ENCODE results near the gene PCAT6. TPM values are rescaled to one million over a fixed set of nuclear protein-coding genes. Genes with fewer than 3 reads are reported as not detected.

The PCAT6 gene
- 0.97 and 4.9 TPM in 2 replicates for total RNA-seq

GRCh38 chr1:202810615-202811295 lies at the start of gene PCAT6:
TSS of gene PCAT6 (plus strand) at chr1:202810954.

DNA sequence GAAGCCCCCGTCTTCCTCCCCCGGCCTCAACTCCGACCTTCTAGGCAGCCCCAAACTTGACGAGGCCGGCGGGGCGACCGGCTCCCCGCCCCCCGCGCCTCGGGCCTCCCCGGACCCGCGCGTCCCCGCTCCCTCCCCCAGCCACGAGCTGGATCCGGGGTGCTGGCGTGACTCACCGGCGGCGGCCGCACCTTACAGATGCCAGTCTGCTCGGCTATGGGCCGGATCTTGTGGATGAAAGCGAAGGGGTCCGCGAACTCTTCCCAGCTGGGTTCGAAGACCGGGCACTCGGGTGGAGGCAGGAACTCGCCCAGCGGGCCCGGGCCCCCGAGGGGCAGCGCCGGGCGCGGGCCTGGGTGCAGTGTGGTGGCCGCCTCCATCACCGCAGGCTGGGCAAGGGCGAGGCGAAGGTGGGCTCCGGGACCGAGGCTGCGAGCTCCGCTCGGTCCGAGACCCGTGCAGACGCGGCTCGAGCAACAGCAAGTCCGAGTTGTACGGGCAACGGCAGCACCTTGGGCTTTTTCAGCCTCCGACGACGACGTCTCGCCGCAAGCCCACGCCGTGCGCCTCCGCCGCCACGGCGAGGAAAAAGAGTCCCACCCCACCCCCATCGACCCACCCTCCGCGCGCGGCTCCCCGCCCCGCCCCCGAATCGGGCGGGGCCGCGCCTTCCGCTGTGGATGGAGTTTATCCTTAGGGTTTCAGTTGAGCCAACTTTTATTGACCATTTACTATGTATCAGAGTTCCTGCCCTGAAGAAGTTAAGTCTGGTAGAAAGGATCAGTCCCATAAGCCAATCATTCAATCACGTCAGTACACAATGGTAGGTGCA lies 2.6 kb upstream of the PCAT6 start, which contains the start of gene KDM5B:
KDM5B (minus strand) TSS at position 496 of the 832 bp plus-strand sequence; CDS start at position 380, 116 bp downstream.

Other genes with a start within 250 kb of the PCAT6 start
- not detected in 2 replicates for gene SYT2, start 100.5 kb upstream of the PCAT6 start, total RNA-seq
- 45.9 and 57.7 TPM in 2 replicates for gene KDM5B, start 2.5 kb upstream of the PCAT6 start, total RNA-seq
- gene RABIF, start 78.2 kb downstream of the PCAT6 start, total RNA-seq: 2.3 and 5.3 TPM in 2 replicates
- gene KLHL12, start 116.3 kb downstream of the PCAT6 start, total RNA-seq: 11.0 and 13.6 TPM in 2 replicates
- 91.0 and 106 TPM in 2 replicates for gene ADIPOR1, start 147.4 kb downstream of the PCAT6 start, total RNA-seq
- 41.7 and 45.0 TPM in 2 replicates for gene CYB5R1, start 156.3 kb downstream of the PCAT6 start, total RNA-seq
- 54.9 and 70.0 TPM in 2 replicates for gene TMEM183A, start 196.4 kb downstream of the PCAT6 start, total RNA-seq
- gene PPFIA4, start 215.5 kb downstream of the PCAT6 start, total RNA-seq: 10.2 and 24.6 TPM in 2 replicates

Data from cardiac atrium fibroblast (primary cell).